ENCODE results near the gene PACRG. TPM values are rescaled to one million over a fixed set of nuclear protein-coding genes. Genes with fewer than 3 reads are reported as not detected.
"Not testable (repeated sequence)": the region's sequence is repeated elsewhere in the genome, so short reads cannot be mapped to it uniquely, and the experiment has no call there.

PACRG gene
- total and polyA plus RNA-seq, 4 donors = 0.47 to 3.8 (median 2.4) TPM

GRCh38 chr6:163313981-163314380 lies 586.2 kb downstream of the PACRG start:
- 97% methylated on average over 5 of the region's 5 CpGs for WGBS
- H3K27ac ChIP-seq (ENCODE audit: low read depth in 1 of 2, low read length in 2 of 2) = no peak overlapping the region
- no peaks in the 10 kb centered on the region for H3K4me1 ChIP-seq (ENCODE audit: control insufficient read depth in 4 of 4, insufficient read depth in 4 of 4, low read length in 3 of 4)
- TF ChIP-seq YY1 (IDR thresholded peaks at IDR 0.05) = no peak
- no peak for TF ChIP-seq CTCF (IDR thresholded peaks at IDR 0.05; ENCODE audit: low read depth, low read length, missing input control)
- no peak for TF ChIP-seq FOXA2 (IDR thresholded peaks at IDR 0.05)
- TF ChIP-seq SP1 (IDR thresholded peaks at IDR 0.05) = no peak
- TF ChIP-seq NR2F2 (IDR thresholded peaks at IDR 0.05) = no peak
- TF ChIP-seq RAD21 (IDR thresholded peaks at IDR 0.05) = no peak
- no peak for TF ChIP-seq HNF4G (IDR thresholded peaks at IDR 0.05)
- no peak overlapping the region for H3K9ac ChIP-seq (ENCODE audit: low read depth in 1 of 2, low read length in 2 of 2)
- no peak for DNase-seq (ENCODE audit: low spot score)
- no peaks in the 10 kb centered on the region for H3K36me3 ChIP-seq (ENCODE audit: control insufficient read depth in 4 of 4, insufficient read depth in 3 of 4, low read depth in 1 of 4, low read length in 3 of 4)
- no peak overlapping the region for H3K4me3 ChIP-seq (ENCODE audit: low read depth in 1 of 3, low read length in 3 of 3)
- no peaks in the 10 kb centered on the region for H3K9me3 ChIP-seq (ENCODE audit: control insufficient read depth in 4 of 4, low read length in 3 of 4)
- no peaks in the 10 kb centered on the region for H3K27me3 ChIP-seq (ENCODE audit: control insufficient read depth in 4 of 4, insufficient read depth in 4 of 4, low read length in 3 of 4)

GRCh38 chr6:163314791-163315470 lies 587.2 kb downstream of the PACRG start:
- no peak overlapping the region for H3K4me3 ChIP-seq (ENCODE audit: low read depth in 1 of 3, low read length in 3 of 3)
- WGBS = 93% methylated on average over 11 of the region's 11 CpGs
- no peak for DNase-seq (ENCODE audit: low spot score)
- no peaks in the 10 kb centered on the region for H3K9me3 ChIP-seq (ENCODE audit: control insufficient read depth in 4 of 4, low read length in 3 of 4)
- H3K27ac ChIP-seq (ENCODE audit: low read depth in 1 of 2, low read length in 2 of 2) = no peak overlapping the region
- H3K27me3 ChIP-seq (ENCODE audit: control insufficient read depth in 4 of 4, insufficient read depth in 4 of 4, low read length in 3 of 4) = no peaks in the 10 kb centered on the region
- no peak overlapping the region for H3K9ac ChIP-seq (ENCODE audit: low read depth in 1 of 2, low read length in 2 of 2)
- no peak for TF ChIP-seq NR2F2 (IDR thresholded peaks at IDR 0.05)
- H3K4me1 ChIP-seq (ENCODE audit: control insufficient read depth in 4 of 4, insufficient read depth in 4 of 4, low read length in 3 of 4) = peaks cover 0 to 4% (median under 1%) of the 10 kb centered on the region in 4 donors
- no peaks in the 10 kb centered on the region for H3K36me3 ChIP-seq (ENCODE audit: control insufficient read depth in 4 of 4, insufficient read depth in 3 of 4, low read depth in 1 of 4, low read length in 3 of 4)

GRCh38 chr6:163316866-163317495 lies 589.2 kb downstream of the PACRG start:
- not testable (repeated sequence) for H3K27me3 ChIP-seq (ENCODE audit: control insufficient read depth in 4 of 4, insufficient read depth in 4 of 4, low read length in 3 of 4); H3K36me3 ChIP-seq (ENCODE audit: control insufficient read depth in 4 of 4, insufficient read depth in 3 of 4, low read depth in 1 of 4, low read length in 3 of 4); H3K27ac ChIP-seq (ENCODE audit: low read depth in 1 of 2, low read length in 2 of 2); DNase-seq (ENCODE audit: low spot score); H3K9me3 ChIP-seq (ENCODE audit: control insufficient read depth in 4 of 4, low read length in 3 of 4); H3K9ac ChIP-seq (ENCODE audit: low read depth in 1 of 2, low read length in 2 of 2); H3K4me3 ChIP-seq (ENCODE audit: low read depth in 1 of 3, low read length in 3 of 3)
- peaks cover 7 to 24% (median 18%) of the 10 kb centered on the region in 4 donors for H3K4me1 ChIP-seq (ENCODE audit: control insufficient read depth in 4 of 4, insufficient read depth in 4 of 4, low read length in 3 of 4)
- 89% methylated on average over 12 of the region's 12 CpGs for WGBS

DNA sequence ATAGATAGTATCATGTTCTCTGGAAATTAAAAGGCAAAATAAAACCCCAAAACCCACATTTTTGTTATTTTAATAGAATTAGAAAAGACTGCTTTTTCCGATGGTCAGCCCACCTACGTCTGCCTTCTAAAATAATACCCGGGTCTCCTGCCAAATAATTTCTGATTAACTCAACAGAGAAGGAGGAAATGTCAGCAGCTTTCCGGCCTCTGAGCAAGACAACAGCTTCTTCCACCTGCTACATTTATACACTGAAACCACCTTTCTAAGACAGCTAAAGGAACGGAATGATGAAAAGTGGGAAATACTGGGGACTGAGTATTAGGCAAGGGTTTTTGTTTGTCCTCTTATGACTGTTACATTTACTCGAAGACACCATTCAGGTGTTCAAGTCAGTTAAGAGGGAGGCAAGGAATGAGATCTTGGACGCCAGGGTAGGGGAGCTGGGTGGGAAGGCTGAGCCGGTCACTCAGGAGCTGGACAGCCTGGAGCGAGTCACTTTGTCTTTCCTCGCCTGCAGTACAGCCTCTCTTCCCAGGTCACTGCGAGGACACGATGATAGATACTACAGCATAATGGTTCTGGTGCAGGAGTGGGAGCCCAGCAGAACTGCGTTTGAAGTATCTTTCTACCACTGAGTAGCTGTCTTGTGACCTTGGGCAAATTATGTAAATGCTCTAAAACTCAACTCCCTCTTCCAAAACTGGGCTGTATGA lies 590.5 kb downstream of the PACRG start:
- WGBS = 82% methylated on average over 13 of the region's 13 CpGs
- no peak for DNase-seq (ENCODE audit: low spot score)
- H3K27me3 ChIP-seq (ENCODE audit: control insufficient read depth in 4 of 4, insufficient read depth in 4 of 4, low read length in 3 of 4) = no peaks in the 10 kb centered on the region

More for the DNA sequence above, 590.5 kb downstream of the PACRG start:
- H3K36me3 ChIP-seq (ENCODE audit: control insufficient read depth in 4 of 4, insufficient read depth in 3 of 4, low read depth in 1 of 4, low read length in 3 of 4) = no peaks in the 10 kb centered on the region
- TF ChIP-seq HNF4G (IDR thresholded peaks at IDR 0.05) (no peak), RAD21 (IDR thresholded peaks at IDR 0.05) (no peak)
- H3K9ac ChIP-seq (ENCODE audit: low read depth in 1 of 2, low read length in 2 of 2) = no peak overlapping the region
- H3K4me3 ChIP-seq (ENCODE audit: low read depth in 1 of 3, low read length in 3 of 3) = no peak overlapping the region
- no peaks in the 10 kb centered on the region for H3K9me3 ChIP-seq (ENCODE audit: control insufficient read depth in 4 of 4, low read length in 3 of 4)
- peaks cover 7 to 27% (median 20%) of the 10 kb centered on the region in 4 donors for H3K4me1 ChIP-seq (ENCODE audit: control insufficient read depth in 4 of 4, insufficient read depth in 4 of 4, low read length in 3 of 4)
- no peak overlapping the region for H3K27ac ChIP-seq (ENCODE audit: low read depth in 1 of 2, low read length in 2 of 2)
